CD8-positive, alpha-beta memory T cell (primary cell): ENCODE data around the gene CCDC92B. TPM values are rescaled to one million over a fixed set of nuclear protein-coding genes. Genes with fewer than 3 reads are reported as not detected.
A peak's percentile ranks its signal among the peaks of the same experiment; 100 is the strongest.

Experiments
- CTCF ChIA-PET: fragments of 350-600 bp; sonication (Branson Sonifier 250); formaldehyde crosslinking; loops from one replicate; lab custom pipeline; 2021; ENCODE audit warnings: antibody characterized with exemption; lab: Charles Lee
- POLR2A ChIA-PET: fragments of 350-600 bp; sonication (Branson Sonifier 250); formaldehyde crosslinking; loops from one replicate; lab custom pipeline; 2021; ENCODE audit warnings: antibody characterized with exemption; lab: Charles Lee
- DNase-seq, 5 donors: peaks; one replicate each; pipeline versions ENCODE4 v3.0.0 to v3.0.0-alpha.2; 2020 to 2022; ENCODE audit warnings: mixed read lengths in 1 of 5
- H3K27ac ChIP-seq: one replicate; pipeline ENCODE4 v1.7.0; 2013; ENCODE audit warnings: low read depth, mild to moderate bottlenecking, low read length, moderate library complexity
- H3K27me3 ChIP-seq: 2 replicates; pipeline ENCODE4 v1.7.0; 2013; ENCODE audit warnings: low read length, mild to moderate bottlenecking; ENCODE audit not compliant: insufficient read depth, poor library complexity, severe bottlenecking
- H3K36me3 ChIP-seq: 2 replicates; pipeline ENCODE4 v1.7.0; 2013; ENCODE audit warnings: mild to moderate bottlenecking, low read length, moderate library complexity; ENCODE audit not compliant: insufficient read depth
- H3K4me1 ChIP-seq: 2 replicates; pipeline ENCODE4 v1.7.0; 2013; ENCODE audit warnings: mild to moderate bottlenecking, low read length, moderate library complexity; ENCODE audit not compliant: insufficient read depth
- H3K4me3 ChIP-seq: 2 replicates; pipeline ENCODE4 v1.7.0; 2013; ENCODE audit warnings: mild to moderate bottlenecking, low read length
- H3K9me3 ChIP-seq: 2 replicates; pipeline ENCODE4 v1.7.0; 2013; ENCODE audit warnings: mild to moderate bottlenecking, low read length
- H3K27ac Mint-ChIP-seq, 8 donors: one replicate each; pipeline ENCODE4 v1.8.0; 2020 to 2021; ENCODE audit warnings: mixed read lengths in 8 of 8, mild to moderate bottlenecking in 6 of 8, inconsistent platforms in 3 of 8, moderate library complexity in 3 of 8
- H3K27me3 Mint-ChIP-seq, 2 donors: one replicate each; pipeline ENCODE4 v1.8.0; 2020 to 2021; ENCODE audit warnings: mixed read lengths in 2 of 2, mild to moderate bottlenecking in 1 of 2, moderate library complexity in 1 of 2
- H3K36me3 Mint-ChIP-seq, 3 donors: one replicate each; pipeline ENCODE4 v1.8.0; 2020 to 2021; ENCODE audit warnings: mixed read lengths in 3 of 3, inconsistent platforms in 1 of 3, mild to moderate bottlenecking in 1 of 3
- H3K4me1 Mint-ChIP-seq, 3 donors: one replicate each; pipeline ENCODE4 v1.8.0; 2020 to 2021; ENCODE audit warnings: mixed read lengths in 3 of 3, inconsistent platforms in 1 of 3, mild to moderate bottlenecking in 1 of 3
- H3K4me3 Mint-ChIP-seq, 7 donors: one replicate each; pipeline ENCODE4 v1.8.0; 2020 to 2021; ENCODE audit warnings: mixed read lengths in 7 of 7, mild to moderate bottlenecking in 6 of 7, moderate library complexity in 4 of 7, inconsistent platforms in 2 of 7
- H3K9me3 Mint-ChIP-seq, 5 donors: one replicate each; pipeline ENCODE4 v1.8.0; 2020 to 2022; ENCODE audit warnings: mixed read lengths in 5 of 5, mild to moderate bottlenecking in 3 of 5, moderate library complexity in 2 of 5, inconsistent platforms in 1 of 5
- polyA plus RNA-seq: library from polyadenylated mRNA; unstranded; fragments of 300-500 nt; fragmentation: Illumina TruSeq; gene quantifications from one replicate; pipeline ENCODE4 v1.2.3, GENCODE V29; 2021
- total RNA-seq, 2 experiments: library from RNA; stranded (reverse); gene quantifications; one replicate each; pipeline ENCODE4 v1.2.3, GENCODE V29; 2021

The CCDC92B gene
- total and polyA plus RNA-seq, 3 experiments from 2014 or later = 0.07 TPM; not detected in 2

- no peak overlapping the region for H3K27ac ChIP-seq
- H3K9me3 ChIP-seq = no peaks in the 10 kb centered on the region
- no peaks in the 10 kb centered on the region for H3K9me3 Mint-ChIP-seq
- H3K27me3 ChIP-seq = no peaks in the 10 kb centered on the region
- no peak for DNase-seq
- H3K36me3 Mint-ChIP-seq = peaks cover 0 to 25% (median 0%) of the 10 kb centered on the region in 3 donors
- ChIA-PET POLR2A (interaction anchor here (0.5 kb wide), 1 partner anchor 37 kb away, joined by 3 read pairs; no protein-coding TSS in a partner anchor), CTCF (no interaction called here)
- H3K4me1 Mint-ChIP-seq = peaks cover 14 to 30% (median 18%) of the 10 kb centered on the region in 3 donors
- H3K27me3 Mint-ChIP-seq = peaks cover 0 to 2% of the 10 kb centered on the region in 2 donors
- no peak overlapping the region for H3K4me3 ChIP-seq
- peak overlapping the region; percentile 72 to 92 (median 92) for H3K27ac Mint-ChIP-seq
- peak overlapping the region; percentile 30 to 87 (median 67) for H3K4me3 Mint-ChIP-seq
- peaks cover 12% of the 10 kb centered on the region for H3K4me1 ChIP-seq
- H3K36me3 ChIP-seq = no peaks in the 10 kb centered on the region
Observed at GRCh38 chr17:2688351-2689342, 60.8 kb downstream of the CCDC92B start.

- POLR2A ChIA-PET = interaction anchor here (0.5 kb wide), 1 partner anchor 25 kb away, joined by 4 read pairs; no protein-coding TSS in a partner anchor
- no peak overlapping the region for H3K4me3 Mint-ChIP-seq
- H3K27ac ChIP-seq = no peak overlapping the region
- H3K4me1 Mint-ChIP-seq = peaks cover 15 to 26% (median 18%) of the 10 kb centered on the region in 3 donors
- no peak for DNase-seq
- H3K36me3 Mint-ChIP-seq = peaks cover 0 to 35% (median 7%) of the 10 kb centered on the region in 3 donors
- peaks cover 6% of the 10 kb centered on the region for H3K36me3 ChIP-seq
- peaks cover 0 to 2% of the 10 kb centered on the region in 2 donors for H3K27me3 Mint-ChIP-seq
- H3K9me3 Mint-ChIP-seq = no peaks in the 10 kb centered on the region
- H3K27me3 ChIP-seq = no peaks in the 10 kb centered on the region
- CTCF ChIA-PET = interaction anchor here (2.0 kb wide), 1 partner anchor 94 kb away, joined by 7 read pairs; the partner anchor contains the start of gene PAFAH1B1
- H3K4me1 ChIP-seq = peaks cover 12% of the 10 kb centered on the region
- peak overlapping the region in 7 of 8 donors; percentile 33 to 78 (median 47) for H3K27ac Mint-ChIP-seq
- no peaks in the 10 kb centered on the region for H3K9me3 ChIP-seq
- no peak overlapping the region for H3K4me3 ChIP-seq
Observed at GRCh38 chr17:2687074-2687418, 62.4 kb downstream of the CCDC92B start.

- Histone ChIP-seq H3K27me3 (no peaks in the 10 kb centered on the region), H3K36me3 (peaks cover 19% of the 10 kb centered on the region), H3K27ac (no peak overlapping the region), H3K4me1 (peaks cover 12% of the 10 kb centered on the region), H3K4me3 (no peak overlapping the region), H3K9me3 (no peaks in the 10 kb centered on the region)
- no peaks in the 10 kb centered on the region for H3K9me3 Mint-ChIP-seq
- H3K4me3 Mint-ChIP-seq = no peak overlapping the region
- CTCF ChIA-PET = interaction anchor here (1.5 to 2.0 kb wide), 2 partner anchors 12 to 93 kb away, joined by 3 to 7 read pairs; partner anchors contain the start of gene PAFAH1B1
- peaks cover 15 to 26% (median 18%) of the 10 kb centered on the region in 3 donors for H3K4me1 Mint-ChIP-seq
- no peak for DNase-seq
- POLR2A ChIA-PET = interaction anchor here (1.0 kb wide), 1 partner anchor 175 kb away, joined by 3 read pairs; no protein-coding TSS in a partner anchor
- H3K27me3 Mint-ChIP-seq = peaks cover 0 to 2% of the 10 kb centered on the region in 2 donors
- H3K27ac Mint-ChIP-seq = no peak overlapping the region
- peaks cover 0 to 43% (median 12%) of the 10 kb centered on the region in 3 donors for H3K36me3 Mint-ChIP-seq
Observed at GRCh38 chr17:2685696-2686095, 63.8 kb downstream of the CCDC92B start.

GRCh38 chr17:2684549-2684948 lies 64.9 kb downstream of the CCDC92B start:
- Mint-ChIP-seq H3K9me3 (no peaks in the 10 kb centered on the region), H3K27ac (peak overlapping the region in 1 of 8 donors; percentile 38), H3K4me1 (peaks cover 15 to 25% (median 18%) of the 10 kb centered on the region in 3 donors), H3K27me3 (peaks cover 0 to 2% of the 10 kb centered on the region in 2 donors), H3K36me3 (peaks cover 0 to 50% (median 20%) of the 10 kb centered on the region in 3 donors), H3K4me3 (no peak overlapping the region)
- peaks cover 12% of the 10 kb centered on the region for H3K4me1 ChIP-seq
- CTCF ChIA-PET = interaction anchor here (1.5 kb wide), 1 partner anchor 11 kb away, joined by 3 read pairs; no protein-coding TSS in a partner anchor
- no peaks in the 10 kb centered on the region for H3K27me3 ChIP-seq
- POLR2A ChIA-PET = no interaction called here
- no peak overlapping the region for H3K4me3 ChIP-seq
- peaks cover 27% of the 10 kb centered on the region for H3K36me3 ChIP-seq
- no peaks in the 10 kb centered on the region for H3K9me3 ChIP-seq
- no peak for DNase-seq
- H3K27ac ChIP-seq = no peak overlapping the region

- POLR2A ChIA-PET = interaction anchor here (0.5 kb wide), 1 partner anchor 32 kb away, joined by 3 read pairs; no protein-coding TSS in a partner anchor
- Mint-ChIP-seq H3K4me1 (peaks cover 10 to 19% (median 12%) of the 10 kb centered on the region in 3 donors), H3K27me3 (peaks cover 0 to 2% of the 10 kb centered on the region in 2 donors), H3K27ac (peak overlapping the region in 1 of 8 donors; percentile 91), H3K4me3 (no peak overlapping the region), H3K36me3 (peaks cover 0 to 55% (median 23%) of the 10 kb centered on the region in 3 donors), H3K9me3 (no peaks in the 10 kb centered on the region)
- Histone ChIP-seq H3K9me3 (no peaks in the 10 kb centered on the region), H3K27me3 (no peaks in the 10 kb centered on the region), H3K4me1 (peaks cover 9% of the 10 kb centered on the region), H3K27ac (no peak overlapping the region), H3K36me3 (peaks cover 27% of the 10 kb centered on the region), H3K4me3 (no peak overlapping the region)
- CTCF ChIA-PET = no interaction called here
- no peak for DNase-seq
Observed at GRCh38 chr17:2683912-2684311, 65.5 kb downstream of the CCDC92B start.

- peaks cover 0 to 2% of the 10 kb centered on the region in 2 donors for H3K27me3 Mint-ChIP-seq
- no peak overlapping the region for H3K4me3 ChIP-seq
- H3K36me3 ChIP-seq = peaks cover 31% of the 10 kb centered on the region
- H3K4me1 ChIP-seq = no peaks in the 10 kb centered on the region
- peak overlapping the region in 1 of 8 donors; percentile 51 for H3K27ac Mint-ChIP-seq
- peaks cover 0 to 4% (median 1%) of the 10 kb centered on the region in 3 donors for H3K4me1 Mint-ChIP-seq
- no peaks in the 10 kb centered on the region for H3K9me3 ChIP-seq
- H3K9me3 Mint-ChIP-seq = no peaks in the 10 kb centered on the region
- CTCF ChIA-PET = interaction anchor here (1.2 kb wide), 1 partner anchor 25 kb away, joined by 4 read pairs; no protein-coding TSS in a partner anchor
- DNase-seq = no peak
- peaks cover 0 to 62% (median 23%) of the 10 kb centered on the region in 3 donors for H3K36me3 Mint-ChIP-seq
- no peak overlapping the region for H3K4me3 Mint-ChIP-seq
- POLR2A ChIA-PET = no interaction called here
- no peaks in the 10 kb centered on the region for H3K27me3 ChIP-seq
- no peak overlapping the region for H3K27ac ChIP-seq
Observed at GRCh38 chr17:2682176-2682938, 67.1 kb downstream of the CCDC92B start.

GRCh38 chr17:2681650-2682049 lies 67.8 kb downstream of the CCDC92B start:
- Histone ChIP-seq H3K27ac (no peak overlapping the region), H3K36me3 (peaks cover 35% of the 10 kb centered on the region), H3K4me1 (no peaks in the 10 kb centered on the region), H3K9me3 (no peaks in the 10 kb centered on the region), H3K27me3 (no peaks in the 10 kb centered on the region), H3K4me3 (no peak overlapping the region)
- Mint-ChIP-seq H3K36me3 (peaks cover 0 to 67% (median 25%) of the 10 kb centered on the region in 3 donors), H3K27me3 (peaks cover 0 to 2% of the 10 kb centered on the region in 2 donors), H3K4me3 (no peak overlapping the region), H3K9me3 (no peaks in the 10 kb centered on the region), H3K4me1 (peaks cover 0 to 3% (median under 1%) of the 10 kb centered on the region in 3 donors), H3K27ac (no peak overlapping the region)
- POLR2A ChIA-PET = no interaction called here
- DNase-seq = no peak
- CTCF ChIA-PET = interaction anchor here (1.2 kb wide), 1 partner anchor 26 kb away, joined by 4 read pairs; no protein-coding TSS in a partner anchor
